ENCODE results near the gene MATK. TPM values are rescaled to one million over a fixed set of nuclear protein-coding genes. Genes with fewer than 3 reads are reported as not detected.

The MATK gene
- total and polyA plus RNA-seq, 10 of the 15 experiments (the other 5 are each of a cell fraction or from before 2014, with no cell fraction given), result 0.24 to 2.2 (median 1.1) TPM; not detected in 2

GRCh38 chr19:3773814-3774515 is 12.2 kb downstream of the MATK start:
- ChIA-PET SMC1A (ENCODE audit: uncharacterized antibody, unreplicated experiment) (no interaction called here), CTCF (no interaction called here), POLR2A (interaction anchor here (0.8 kb wide), 1 partner anchor 10 kb away, joined by 3 read pairs; no protein-coding TSS in a partner anchor), RAD21 (ENCODE audit: unreplicated experiment) (no interaction called here)
- Histone ChIP-seq H3K27me3 (replicated peaks in 1 of 2; ENCODE audit: control insufficient read depth in 2 of 2, insufficient read depth in 2 of 2, low read length in 1 of 2) (no peaks in the 10 kb centered on the region), H4K20me1 (ENCODE audit: control insufficient read depth, insufficient read depth) (no peaks in the 10 kb centered on the region), H3K4me3 (no peak overlapping the region), H3K36me3 (ENCODE audit: control insufficient read depth in 2 of 2, insufficient read depth in 2 of 2, low read length in 1 of 2) (no peaks in the 10 kb centered on the region), H3K9ac (ENCODE audit: control insufficient read depth, insufficient read depth, low read length) (no peak overlapping the region), H3K4me1 (ENCODE audit: control insufficient read depth, insufficient read depth, low read length) (no peaks in the 10 kb centered on the region), H3K79me2 (ENCODE audit: control insufficient read depth, insufficient read depth, low read length) (no peaks in the 10 kb centered on the region), H2AFZ (ENCODE audit: control insufficient read depth, low read depth, low read length) (no peak overlapping the region), H3K4me2 (ENCODE audit: control insufficient read depth, insufficient read depth) (no peak overlapping the region), H3K9me3 (replicated peaks; ENCODE audit: control insufficient read depth, insufficient read depth, low read length) (no peaks in the 10 kb centered on the region; the same call in 2 of the 3 replicates), H3K27ac (ENCODE audit: control insufficient read depth, insufficient read depth) (no peak overlapping the region)
- in situ Hi-C loops (cut with MboI) (no loop called here), intact Hi-C loops (cut with micrococcal nuclease; ENCODE audit: unreplicated experiment) (no loop called here)
- no TSS peak for BruUV-seq (replicated peaks)
- WGBS (ENCODE audit: insufficient coverage, insufficient replicate concordance, low lambda C conversion rate, missing lambda C conversion rate), result 59% methylated on average over 12 of the region's 12 CpGs
- DNase-seq (ENCODE audit: low read depth, low spot score), result no peak
- FAIRE-seq, result no peak
- ATAC-seq, result no peak
- no peak for TF ChIP-seq HDGF (IDR thresholded peaks at IDR 0.05)
- no peak for TF ChIP-seq IRF3 (IDR thresholded peaks at IDR 0.05)
- no peak for TF ChIP-seq JUNB (IDR thresholded peaks at IDR 0.05)
- TF ChIP-seq MAX (IDR thresholded peaks at IDR 0.05; ENCODE audit: low read depth, low read length), result no peak
- no peak for TF ChIP-seq MEF2B (IDR thresholded peaks at IDR 0.05; ENCODE audit: partially characterized antibody, poor library complexity, severe bottlenecking)
- no peak for TF ChIP-seq CUX1 (IDR thresholded peaks at IDR 0.05; ENCODE audit: insufficient replicate concordance, low read depth, low read length)
- TF ChIP-seq LARP7 (IDR thresholded peaks at IDR 0.05), result no peak
- TF ChIP-seq ZBTB33 (IDR thresholded peaks at IDR 0.05), result no peak
- no peak for TF ChIP-seq BCL11A (IDR thresholded peaks at IDR 0.05; ENCODE audit: low read depth, low read length)
- no peak for TF ChIP-seq KAT2A (conservative IDR thresholded peaks at IDR 0.05; ENCODE audit: control insufficient read depth, low read depth, low read length)
- no peak for TF ChIP-seq ASH2L (IDR thresholded peaks at IDR 0.05; ENCODE audit: borderline replicate concordance, low read depth)
- no peak for TF ChIP-seq CREM (IDR thresholded peaks at IDR 0.05; ENCODE audit: low read depth)
- TF ChIP-seq MTA2 (IDR thresholded peaks at IDR 0.05; ENCODE audit: low read depth), result no peak
- TF ChIP-seq ELK1 (IDR thresholded peaks at IDR 0.05; ENCODE audit: low read depth, low read length), result no peak
- TF ChIP-seq EGR1 (IDR thresholded peaks at IDR 0.05; ENCODE audit: borderline replicate concordance in 1 of 2, low read depth in 2 of 2, low read length in 2 of 2), result no peak

Data from GM12878 (cell line).